Spleen (tissue), 7 donors: Measurements from ENCODE around the gene SLC28A1.

Experiments used
- CTCF ChIP-seq, 11 experiments: fragments of 200-600 bp in 7 of 11; fragments of 450-650 bp in 4 of 11; sonication (generic) in 4 of 11; IDR thresholded peaks in 8 of 11; conservative IDR thresholded peaks in 3 of 11; 1 replicate in 7 of 11; 2 replicates in 4 of 11; pipeline versions ENCODE4 v1.4.0 to v1.8.0; 2016 to 2021; ENCODE audit warnings: antibody characterized with exemption in 11 of 11, inconsistent platforms in 4 of 11, mild to moderate bottlenecking in 1 of 11
- POLR2A ChIP-seq, 3 donors: fragments of 450-650 bp; IDR thresholded peaks; one replicate each; pipeline ENCODE4 v1.5.1; 2017; ENCODE audit warnings: antibody characterized with exemption in 3 of 3, mild to moderate bottlenecking in 1 of 3
- POLR2AphosphoS5 ChIP-seq, 3 donors: sonication (generic); formaldehyde crosslinking; IDR thresholded peaks; one replicate each; pipeline ENCODE4 v1.5.1; 2017; ENCODE audit warnings: antibody characterized with exemption in 3 of 3
- donor health status: DM: no; HTN: no; CAD: no; lungs with moderate emphysema.
- donor health status: DM: no; HTN: no; CAD: no.
- donor health status: DM: no; HTN: no; CAD: no.

GRCh38 chr15:84947947-84948830 lies 63.7 kb downstream of the SLC28A1 start:
- TF ChIP-seq CTCF (IDR thresholded peaks at IDR 0.05 in 8 of 11, conservative IDR thresholded peaks at IDR 0.05 in 3 of 11) = no peak
- TF ChIP-seq POLR2AphosphoS5 (IDR thresholded peaks at IDR 0.05) = no peak
- TF ChIP-seq POLR2A (IDR thresholded peaks at IDR 0.05) = no peak
